Adrenal gland (tissue), 5 donors: ENCODE data around the gene ACVR1.

Source experiments
- CTCF ChIP-seq, 6 experiments: fragments of 450-650 bp in 4 of 6; fragments of 200-600 bp in 2 of 6; sonication (generic) in 1 of 6; IDR thresholded peaks; 1 replicate in 5 of 6; 2 replicates in 1 of 6; pipeline versions ENCODE4 v1.5.1 to v1.8.0; 2016 to 2021; ENCODE audit warnings: antibody characterized with exemption in 6 of 6, mild to moderate bottlenecking in 2 of 6, moderate library complexity in 1 of 6
- POLR2A ChIP-seq, 2 donors: fragments of 450-650 bp; IDR thresholded peaks; one replicate each; pipeline ENCODE4 v1.6.1; 2017; ENCODE audit warnings: antibody characterized with exemption in 2 of 2, mild to moderate bottlenecking in 2 of 2, moderate library complexity in 1 of 2
- donor health status: DM: no; HTN: no; CAD: no.

GRCh38 chr2:157733263-157733662 is 142.9 kb downstream of the ACVR1 start:
- TF ChIP-seq CTCF (IDR thresholded peaks at IDR 0.05) (no peak), POLR2A (IDR thresholded peaks at IDR 0.05) (no peak)
